ENCODE measurements around the gene PODXL.
"Not testable (repeated sequence)": the region's sequence is repeated elsewhere in the genome, so short reads cannot be mapped to it uniquely, and the experiment has no call there.

PODXL gene

GRCh38 chr7:131487217-131487616 lies 69.2 kb downstream of the PODXL start:
- DNase-seq, result no peak

- no peak for DNase-seq
Observed at GRCh38 chr7:131486346-131486745, 70.1 kb downstream of the PODXL start.

DNA sequence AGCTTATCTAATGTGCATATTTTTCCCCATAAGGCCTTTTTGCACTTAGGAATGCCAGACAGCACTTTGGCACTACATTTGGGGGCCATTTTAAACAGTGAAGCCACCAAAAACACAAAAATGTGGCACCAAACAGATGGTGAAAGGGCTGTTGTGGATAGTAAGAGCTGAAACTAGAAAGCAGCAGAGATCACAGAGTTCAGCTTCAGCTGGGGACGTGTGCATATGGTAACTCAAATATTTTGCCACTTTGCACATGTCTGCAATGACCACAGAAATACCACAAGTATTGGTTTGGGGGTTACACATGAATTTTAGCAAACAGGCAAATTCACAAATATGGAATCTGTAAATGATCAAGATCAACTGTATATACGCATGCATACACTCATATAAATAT lies 72.8 kb downstream of the PODXL start:
- no peak for DNase-seq

- DNase-seq, result no peak
Observed at GRCh38 chr7:131482800-131483199, 73.6 kb downstream of the PODXL start.

DNA sequence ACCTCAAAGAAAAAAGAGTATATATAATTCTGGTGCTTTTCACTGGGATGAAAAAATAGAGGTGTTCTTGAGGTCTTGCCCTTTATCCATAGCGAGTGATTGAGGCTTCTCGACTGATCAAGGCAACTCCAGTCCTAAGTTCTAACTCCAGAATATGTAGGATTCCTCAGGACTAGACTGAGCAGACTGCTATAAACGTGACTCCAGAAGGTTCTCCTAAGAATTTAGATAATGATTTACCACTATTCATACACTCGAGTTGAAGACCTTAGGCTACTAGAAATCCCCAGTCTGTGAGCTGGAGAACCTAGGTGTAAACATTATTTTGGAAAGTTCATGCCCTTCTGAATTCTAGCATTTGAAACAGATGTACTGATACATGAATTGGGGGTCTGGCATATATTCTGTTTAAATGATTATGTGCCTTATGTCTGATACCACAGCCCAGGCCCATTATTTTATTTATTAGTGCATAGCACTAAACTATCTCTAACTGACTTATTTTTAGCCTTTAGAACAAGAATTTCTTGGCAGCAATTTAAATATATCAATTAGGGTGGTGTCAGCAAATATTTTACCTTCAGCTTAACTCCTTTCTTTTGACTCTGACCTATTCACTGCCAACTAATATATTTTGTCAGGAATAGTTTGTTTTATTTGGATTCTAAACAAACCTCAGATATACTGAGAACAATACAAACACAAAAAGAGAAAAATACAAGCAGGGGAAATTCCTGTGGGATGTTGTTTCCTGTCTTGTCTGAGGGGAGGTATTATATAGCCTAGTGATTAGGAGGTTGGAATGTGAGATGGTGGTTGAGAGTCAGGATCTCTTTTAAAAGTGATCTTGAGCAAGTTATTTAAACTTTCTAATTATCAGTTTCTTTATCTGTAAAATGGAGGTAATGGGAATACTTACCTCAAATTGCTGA lies 75.8 kb downstream of the PODXL start:
- DNase-seq, result no peak

DNA sequence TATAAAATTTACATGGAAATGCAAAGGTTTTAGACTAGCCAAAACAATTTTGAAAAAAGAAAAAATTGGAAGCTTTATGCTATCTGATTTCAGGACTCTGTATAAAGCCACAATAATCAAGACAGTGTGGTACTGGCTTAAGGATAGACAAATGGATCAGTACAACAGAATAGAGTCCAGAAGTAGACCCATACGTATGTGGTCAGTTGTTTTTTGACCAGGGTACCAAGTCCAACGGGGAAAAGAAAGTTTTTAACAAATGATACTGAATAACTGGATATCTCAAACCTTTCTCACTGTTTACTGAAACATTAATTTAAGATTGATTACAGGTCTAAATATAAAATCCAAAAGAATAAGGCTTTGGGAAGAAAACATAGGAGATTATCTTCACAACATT lies 79.7 kb downstream of the PODXL start:
- no peak for DNase-seq

GRCh38 chr7:131471250-131472004 lies 85.0 kb downstream of the PODXL start:
- DNase-seq, result no peak

- DNase-seq, result no peak
Observed at GRCh38 chr7:131467788-131468187, 88.6 kb downstream of the PODXL start.

DNA sequence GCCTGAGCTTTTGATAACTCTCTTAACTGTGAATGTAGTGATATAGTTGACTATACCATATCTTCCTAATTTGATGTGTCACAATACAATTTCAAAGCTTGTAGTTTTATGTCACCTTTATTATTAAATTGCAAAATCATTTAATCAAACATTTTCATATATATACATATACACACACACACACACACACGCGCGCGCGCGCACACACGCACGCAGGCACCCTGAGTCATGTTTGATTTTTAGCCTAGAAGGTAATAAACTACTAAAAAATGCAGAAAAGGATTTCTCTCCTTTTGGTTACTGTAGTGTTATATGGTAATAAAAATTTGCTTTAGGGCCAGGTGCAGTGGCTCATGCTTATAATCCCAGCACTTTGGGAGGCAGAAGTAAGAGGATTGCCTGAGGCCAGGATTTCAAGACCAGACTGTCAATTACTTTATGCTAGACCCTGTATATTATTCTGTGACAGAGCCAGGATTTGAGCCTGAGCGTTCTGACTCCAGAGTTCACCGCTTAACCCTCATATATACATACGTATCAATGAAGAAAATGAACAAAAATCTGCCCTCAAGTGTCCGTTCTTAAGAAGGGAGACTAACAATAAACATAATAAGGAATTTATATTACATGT lies 89.6 kb downstream of the PODXL start:
- no peak for DNase-seq

DNA sequence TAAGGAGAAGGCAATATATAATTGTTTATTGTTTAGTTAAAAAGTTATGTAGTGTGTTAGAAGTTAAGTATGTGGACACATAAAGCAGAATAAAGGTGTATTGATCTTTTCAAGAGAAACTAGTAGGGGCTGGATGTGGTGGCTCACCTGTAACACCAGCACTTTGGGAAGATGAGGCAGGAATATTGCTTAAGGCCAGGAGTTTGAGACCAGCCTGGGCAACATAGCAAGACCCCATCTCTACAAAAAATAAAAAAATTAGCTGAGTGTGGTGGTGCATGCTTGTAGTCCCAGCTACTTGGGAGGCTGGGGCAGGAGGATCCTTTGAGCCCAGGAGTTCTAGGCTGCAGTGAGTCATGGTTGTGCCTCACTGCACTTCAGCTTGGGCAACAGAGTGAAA lies 93.7 kb downstream of the PODXL start:
- not testable (repeated sequence) for DNase-seq

GRCh38 chr7:131462059-131462458 lies 94.4 kb downstream of the PODXL start:
- DNase-seq, result no peak

GRCh38 chr7:131459256-131459655 lies 97.2 kb downstream of the PODXL start:
- DNase-seq, result no peak

GRCh38 chr7:131456338-131456737 lies 100.1 kb downstream of the PODXL start:
- no peak for DNase-seq

- DNase-seq, result no peak
Observed at GRCh38 chr7:131455546-131455945, 100.9 kb downstream of the PODXL start.

GRCh38 chr7:131455001-131455400 lies 101.4 kb downstream of the PODXL start:
- DNase-seq, result no peak

DNA sequence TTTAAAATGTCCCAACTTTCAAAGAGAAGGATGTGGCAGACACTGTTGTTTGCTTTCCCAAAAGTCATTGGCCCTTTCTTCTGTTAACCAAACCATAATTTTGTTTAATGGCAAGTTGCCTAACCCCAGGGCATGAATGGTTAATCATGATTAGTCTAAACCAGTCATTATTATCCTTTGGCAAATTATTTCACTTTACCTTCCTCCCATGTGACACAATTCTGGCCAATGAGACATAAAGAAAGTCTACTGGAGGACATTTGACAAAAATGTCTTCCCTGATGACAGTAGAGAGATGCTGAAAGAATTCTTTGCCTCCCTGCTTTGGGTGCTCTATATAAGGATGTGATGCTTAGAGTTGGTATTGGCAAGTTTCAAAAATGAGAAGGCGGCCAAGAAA lies 101.9 kb downstream of the PODXL start:
- DNase-seq, result no peak

Data from activated CD4-positive, alpha-beta T cell treated with anti-CD3 and anti-CD28 coated beads for 4 hours (primary cell).